Neutrophil (primary cell): ENCODE measurements around the gene C9orf78.

Experiments
- H3K27ac ChIP-seq: fragments of 200-600 bp; sonication (generic); 2 replicates; pipeline ENCODE4 v1.5.1; 2016; ENCODE audit warnings: mild to moderate bottlenecking, moderate library complexity
- H3K27me3 ChIP-seq: fragments of 200-600 bp; sonication (generic); 2 replicates; pipeline ENCODE4 v1.6.0; 2016; ENCODE audit warnings: mild to moderate bottlenecking
- H3K36me3 ChIP-seq: fragments of 200-600 bp; sonication (generic); 2 replicates; pipeline ENCODE4 v1.5.1; 2017
- H3K4me1 ChIP-seq, 2 experiments: fragments of 200-600 bp in 1 of 2; sonication (generic) in 1 of 2; 1 replicate in 1 of 2; 2 replicates in 1 of 2; pipeline versions ENCODE4 v1.5.1 to v1.6.1; 2013 to 2016; ENCODE audit warnings: low read depth in 1 of 2, low read length in 1 of 2, mild to moderate bottlenecking in 1 of 2, moderate library complexity in 1 of 2; ENCODE audit not compliant: control insufficient read depth in 1 of 2, insufficient read depth in 1 of 2
- H3K4me3 ChIP-seq, 2 experiments: fragments of 200-600 bp in 1 of 2; sonication (generic) in 1 of 2; 1 replicate in 1 of 2; 2 replicates in 1 of 2; pipeline ENCODE4 v1.5.1; 2013 to 2016; ENCODE audit warnings: low read depth in 1 of 2, low read length in 1 of 2, mild to moderate bottlenecking in 1 of 2, moderate library complexity in 1 of 2
- H3K9me3 ChIP-seq: fragments of 200-600 bp; sonication (generic); 2 replicates; pipeline ENCODE4 v1.5.1; 2016
- CTCF ChIP-seq: fragments of 200-600 bp; sonication (generic); IDR thresholded peaks from 2 replicates; pipeline ENCODE4 v1.5.1; 2016; ENCODE audit warnings: antibody characterized with exemption

The C9orf78 gene

GRCh38 chr9:129835860-129836223 lies 767 bp upstream of the C9orf78 start:
- Histone ChIP-seq H3K36me3 (peaks cover 22% of the 10 kb centered on the region), H3K4me3 (peak overlapping the region; percentile 96 to 99), H3K9me3 (no peaks in the 10 kb centered on the region), H3K4me1 (peaks cover 47 to 61% of the 10 kb centered on the region in 2 experiments), H3K27ac (peak overlapping the region; percentile 89), H3K27me3 (no peaks in the 10 kb centered on the region)
- TF ChIP-seq CTCF = no peak

- peak overlapping the region; percentile 96 to 99 for H3K4me3 ChIP-seq
- peaks cover 34% of the 10 kb centered on the region for H3K36me3 ChIP-seq
- H3K4me1 ChIP-seq = peaks cover 40 to 52% of the 10 kb centered on the region in 2 experiments
- H3K9me3 ChIP-seq = no peaks in the 10 kb centered on the region
- H3K27me3 ChIP-seq = no peaks in the 10 kb centered on the region
- H3K27ac ChIP-seq = peak overlapping the region; percentile 89
- TF ChIP-seq CTCF = no peak
Measured at GRCh38 chr9:129834489-129835127, 467 bp downstream of the C9orf78 start.

GRCh38 chr9:129832982-129833381 lies 2.1 kb downstream of the C9orf78 start:
- Histone ChIP-seq H3K27me3 (no peaks in the 10 kb centered on the region), H3K4me1 (peaks cover 33 to 39% of the 10 kb centered on the region in 2 experiments), H3K27ac (no peak overlapping the region), H3K4me3 (no peak overlapping the region), H3K9me3 (no peaks in the 10 kb centered on the region), H3K36me3 (peaks cover 49% of the 10 kb centered on the region)
- TF ChIP-seq CTCF = no peak

GRCh38 chr9:129828969-129829368 lies 6.1 kb downstream of the C9orf78 start:
- Histone ChIP-seq H3K4me3 (no peak overlapping the region), H3K27me3 (no peaks in the 10 kb centered on the region), H3K9me3 (no peaks in the 10 kb centered on the region), H3K4me1 (peaks cover 7 to 9% of the 10 kb centered on the region in 2 experiments), H3K36me3 (peaks cover 58% of the 10 kb centered on the region), H3K27ac (no peak overlapping the region)
- TF ChIP-seq CTCF = no peak

- TF ChIP-seq CTCF = no peak
- H3K4me3 ChIP-seq = no peak overlapping the region
- peaks cover 54% of the 10 kb centered on the region for H3K36me3 ChIP-seq
- H3K4me1 ChIP-seq = peaks cover 2 to 10% of the 10 kb centered on the region in 2 experiments
- H3K9me3 ChIP-seq = no peaks in the 10 kb centered on the region
- H3K27ac ChIP-seq = no peak overlapping the region
- no peaks in the 10 kb centered on the region for H3K27me3 ChIP-seq
Measured at GRCh38 chr9:129828051-129828450, 7.0 kb downstream of the C9orf78 start.
